ENCODE data around the gene IKZF2.

Gene IKZF2

GRCh38 chr2:213098612-213099011, 52.8 kb downstream of the IKZF2 start:
- DNase-seq (ENCODE audit: low spot score) = no peak

GRCh38 chr2:213091765-213092164, 59.6 kb downstream of the IKZF2 start:
- no peak for DNase-seq (ENCODE audit: low spot score)

- no peak for DNase-seq (ENCODE audit: low spot score)
Measured at GRCh38 chr2:213090772-213091171, 60.6 kb downstream of the IKZF2 start.

- no peak for DNase-seq (ENCODE audit: low spot score)
Measured at GRCh38 chr2:213089438-213089837, 62.0 kb downstream of the IKZF2 start.

GRCh38 chr2:213087040-213087439, 64.4 kb downstream of the IKZF2 start:
- DNase-seq (ENCODE audit: low spot score) = no peak

DNA sequence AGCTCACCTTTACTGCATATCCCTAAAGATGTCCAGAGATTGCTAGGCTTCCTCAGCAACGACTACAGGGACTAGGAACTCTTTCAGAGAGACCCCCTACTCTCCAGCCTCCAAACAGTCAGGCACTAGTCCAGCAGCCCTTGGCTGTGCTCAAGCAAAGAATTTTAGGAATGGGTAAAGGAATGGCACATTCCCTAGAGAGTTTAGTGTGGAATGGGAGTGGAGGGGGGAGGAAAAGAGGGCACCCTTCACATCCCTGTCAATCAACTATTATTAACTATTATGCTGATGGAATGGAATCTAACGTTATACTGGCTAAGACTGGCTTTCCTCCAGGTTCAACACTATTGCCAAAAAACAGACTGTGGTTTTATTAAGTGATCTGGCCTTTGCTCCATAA, 64.8 kb downstream of the IKZF2 start:
- DNase-seq (ENCODE audit: low spot score) = no peak

- DNase-seq (ENCODE audit: low spot score) = no peak
Measured at GRCh38 chr2:213086050-213086449, 65.4 kb downstream of the IKZF2 start.

- no peak for DNase-seq (ENCODE audit: low spot score)
Measured at GRCh38 chr2:213085538-213085937, 65.9 kb downstream of the IKZF2 start.

GRCh38 chr2:213084261-213084660, 67.2 kb downstream of the IKZF2 start:
- no peak for DNase-seq (ENCODE audit: low spot score)

DNA sequence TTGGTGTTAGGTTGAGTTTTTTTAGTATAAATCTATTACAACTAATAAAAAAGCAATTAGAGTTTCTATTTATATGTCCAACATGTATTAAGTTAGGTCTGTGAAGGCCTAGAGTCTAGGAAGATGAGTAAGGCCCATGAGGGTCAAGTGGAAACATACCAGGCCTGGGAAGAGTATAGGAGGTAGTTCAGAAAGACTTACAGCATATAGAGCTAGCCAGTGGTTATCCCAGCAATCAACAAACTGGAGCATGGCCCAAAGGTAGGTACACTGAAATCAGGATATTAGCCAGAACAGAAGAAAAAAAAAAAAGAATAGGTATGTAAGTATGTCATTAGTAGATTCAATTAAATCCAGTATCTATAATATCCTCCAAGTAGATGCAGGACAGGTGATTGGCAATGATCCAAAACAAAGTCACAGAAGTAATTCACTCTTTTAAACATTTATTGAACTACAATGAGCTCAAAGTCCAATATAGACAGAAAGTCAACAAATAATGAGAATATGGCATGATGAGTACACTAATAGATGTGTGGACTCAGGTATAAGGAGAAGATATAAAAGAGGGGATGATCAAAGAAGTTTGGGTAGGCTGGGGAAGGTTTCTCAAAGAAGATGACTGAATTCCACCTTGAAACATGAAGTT, 70.3 kb downstream of the IKZF2 start:
- DNase-seq (ENCODE audit: low spot score) = no peak

DNA sequence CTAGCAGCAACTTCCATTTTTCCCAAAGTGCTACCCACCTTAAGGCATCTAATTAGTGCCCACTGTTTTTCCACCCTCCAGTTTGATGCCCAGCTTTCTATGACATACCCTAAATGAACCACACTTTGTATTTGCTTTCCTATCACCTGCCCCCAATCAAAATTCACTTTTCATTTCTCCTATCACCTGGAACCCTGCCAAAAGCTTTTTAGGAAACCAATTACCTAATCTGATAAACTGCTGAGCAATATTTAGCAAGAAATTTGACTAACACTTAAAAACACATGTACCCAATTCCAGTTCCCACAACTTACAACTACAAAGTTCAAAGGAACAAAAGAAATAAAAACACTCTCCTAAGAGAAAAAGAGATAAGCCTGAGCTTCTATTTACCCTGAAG, 71.7 kb downstream of the IKZF2 start:
- DNase-seq (ENCODE audit: low spot score) = no peak

GRCh38 chr2:213078686-213079085, 72.7 kb downstream of the IKZF2 start:
- no peak for DNase-seq (ENCODE audit: low spot score)

GRCh38 chr2:213069531-213069930, 81.9 kb downstream of the IKZF2 start:
- DNase-seq (ENCODE audit: low spot score) = no peak

GRCh38 chr2:213068676-213069359, 82.6 kb downstream of the IKZF2 start:
- no peak for DNase-seq (ENCODE audit: low spot score)

DNA sequence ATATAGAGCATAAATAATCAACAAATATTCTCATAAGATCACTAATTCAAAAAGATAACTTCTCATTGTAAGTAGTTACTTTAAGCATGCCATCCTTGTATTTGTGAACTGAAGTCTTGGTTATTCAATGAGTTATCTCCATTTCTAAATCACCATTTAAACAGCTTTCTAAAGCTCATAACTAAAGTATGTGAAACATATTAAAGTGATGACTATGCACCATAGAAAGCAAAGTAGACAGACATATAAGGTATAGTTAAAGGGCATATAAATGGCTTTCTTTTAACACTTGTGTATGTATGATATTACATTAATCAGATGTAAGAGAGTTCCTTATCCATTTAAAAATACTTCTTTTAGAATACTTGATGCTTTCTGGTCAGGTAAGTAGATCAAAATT, 83.5 kb downstream of the IKZF2 start:
- no peak for DNase-seq (ENCODE audit: low spot score)

- DNase-seq (ENCODE audit: low spot score) = no peak
Measured at GRCh38 chr2:213066443-213066743, 85.0 kb downstream of the IKZF2 start.

GRCh38 chr2:213065583-213066442, 85.6 kb downstream of the IKZF2 start:
- DNase-seq (ENCODE audit: low spot score) = no peak

DNA sequence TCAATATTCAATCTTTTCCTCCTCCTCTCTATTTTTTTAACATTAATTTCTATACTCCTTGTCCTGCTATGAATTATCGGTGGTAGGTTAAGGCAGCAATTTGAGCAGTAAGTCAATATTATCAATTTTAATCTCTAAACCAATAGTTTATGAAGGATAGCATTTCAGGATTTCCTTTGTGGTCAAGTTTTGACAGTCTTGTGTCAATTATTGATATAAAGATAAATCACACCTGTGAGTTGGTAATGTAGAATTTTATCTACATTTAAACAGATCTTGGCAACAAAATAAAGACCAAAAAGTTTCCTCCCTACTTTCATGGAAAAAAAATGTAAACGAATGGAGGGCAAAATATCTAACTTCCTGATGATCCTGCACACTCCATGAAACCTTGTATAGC, 87.3 kb downstream of the IKZF2 start:
- no peak for DNase-seq (ENCODE audit: low spot score)

GRCh38 chr2:213057977-213058376, 93.4 kb downstream of the IKZF2 start:
- no peak for DNase-seq (ENCODE audit: low spot score)

GRCh38 chr2:213046431-213046830, 105.0 kb downstream of the IKZF2 start:
- DNase-seq (ENCODE audit: low spot score) = no peak

DNA sequence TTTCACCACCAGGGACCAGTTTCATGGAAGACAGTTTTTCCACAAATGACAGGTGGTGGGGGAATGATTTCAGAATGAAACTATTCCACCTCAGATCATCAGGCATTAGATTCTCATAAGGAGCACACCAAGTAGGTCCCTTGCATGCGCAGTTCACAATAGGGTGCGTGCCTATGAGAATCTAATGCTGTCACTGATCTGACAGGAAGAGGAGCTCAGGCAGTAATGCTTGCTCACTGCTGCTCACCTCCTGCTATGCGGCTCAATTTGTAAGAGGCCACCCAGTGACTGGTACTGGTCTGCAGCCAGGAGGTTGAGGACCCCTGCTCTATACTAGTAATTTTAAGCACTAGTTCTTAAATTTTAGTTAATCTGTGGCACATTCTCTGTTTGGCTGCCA, 107.8 kb downstream of the IKZF2 start:
- DNase-seq (ENCODE audit: low spot score) = no peak

- no peak for DNase-seq (ENCODE audit: low spot score)
Measured at GRCh38 chr2:213042262-213042661, 109.2 kb downstream of the IKZF2 start.

GRCh38 chr2:213036836-213037235, 114.6 kb downstream of the IKZF2 start:
- no peak for DNase-seq (ENCODE audit: low spot score)
